Stimulated activated CD4-positive, alpha-beta T cell treated with anti-CD3 and anti-CD28 coated beads, Interleukin-4, amount 100 ng/mL, for 4 hours (primary cell): ENCODE measurements around the gene RASEF.
"Not testable (repeated sequence)": the region's sequence is repeated elsewhere in the genome, so short reads cannot be mapped to it uniquely, and the experiment has no call there.

Experiments used
- DNase-seq, 2 experiments: peaks; one replicate each; pipeline ENCODE4 v3.0.0-alpha.2; 2020

Gene RASEF

DNA sequence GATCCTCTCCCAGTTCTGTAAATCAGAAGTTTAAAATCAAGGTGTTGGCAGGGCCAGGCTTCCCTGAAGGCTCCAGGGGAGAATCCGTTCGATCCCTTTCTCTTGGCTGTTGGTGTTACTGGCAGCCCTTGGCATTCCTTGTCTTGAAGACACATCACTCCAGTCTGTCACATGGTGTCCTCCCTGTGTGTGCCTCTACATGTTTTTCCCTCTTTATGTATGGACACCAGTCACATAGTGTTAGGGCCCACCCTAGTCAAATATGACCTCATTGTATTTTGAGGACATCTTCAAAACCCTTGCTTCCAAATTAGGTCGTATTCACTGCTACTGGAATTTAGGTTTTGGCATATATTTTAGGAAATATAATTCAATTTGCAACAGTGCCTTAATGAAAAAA, 94.6 kb downstream of the RASEF start:
- DNase-seq, result no peak

DNA sequence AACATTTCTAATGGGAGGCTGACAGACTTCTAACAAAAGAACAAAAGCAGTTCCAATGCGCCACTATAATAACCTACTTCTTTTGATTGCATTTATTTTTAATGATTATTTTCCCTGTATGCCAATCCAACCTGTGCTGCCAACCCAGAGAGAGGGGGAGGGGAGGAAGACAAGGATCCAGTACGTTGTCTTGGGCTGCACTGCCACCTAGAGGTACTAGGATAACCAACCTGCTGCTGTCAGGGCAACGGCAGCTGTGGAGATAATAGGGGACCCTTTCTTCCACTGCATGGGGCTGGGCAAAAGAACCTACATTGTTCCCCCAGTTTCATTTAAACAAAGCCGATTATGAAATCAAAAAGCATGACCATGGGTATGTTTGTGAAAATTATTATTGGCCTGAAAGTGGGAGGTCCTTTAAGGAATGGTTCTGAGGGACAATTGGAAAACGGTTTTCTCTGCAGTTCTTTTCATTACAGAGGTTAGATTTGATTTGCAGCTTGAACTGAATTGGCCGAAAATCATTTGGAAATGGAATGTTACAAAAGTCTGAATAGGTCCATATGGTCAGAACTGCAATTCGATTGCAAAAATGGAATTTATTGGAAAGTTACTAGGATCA, 101.3 kb downstream of the RASEF start:
- DNase-seq, result peak; percentile 4 to 16

DNA sequence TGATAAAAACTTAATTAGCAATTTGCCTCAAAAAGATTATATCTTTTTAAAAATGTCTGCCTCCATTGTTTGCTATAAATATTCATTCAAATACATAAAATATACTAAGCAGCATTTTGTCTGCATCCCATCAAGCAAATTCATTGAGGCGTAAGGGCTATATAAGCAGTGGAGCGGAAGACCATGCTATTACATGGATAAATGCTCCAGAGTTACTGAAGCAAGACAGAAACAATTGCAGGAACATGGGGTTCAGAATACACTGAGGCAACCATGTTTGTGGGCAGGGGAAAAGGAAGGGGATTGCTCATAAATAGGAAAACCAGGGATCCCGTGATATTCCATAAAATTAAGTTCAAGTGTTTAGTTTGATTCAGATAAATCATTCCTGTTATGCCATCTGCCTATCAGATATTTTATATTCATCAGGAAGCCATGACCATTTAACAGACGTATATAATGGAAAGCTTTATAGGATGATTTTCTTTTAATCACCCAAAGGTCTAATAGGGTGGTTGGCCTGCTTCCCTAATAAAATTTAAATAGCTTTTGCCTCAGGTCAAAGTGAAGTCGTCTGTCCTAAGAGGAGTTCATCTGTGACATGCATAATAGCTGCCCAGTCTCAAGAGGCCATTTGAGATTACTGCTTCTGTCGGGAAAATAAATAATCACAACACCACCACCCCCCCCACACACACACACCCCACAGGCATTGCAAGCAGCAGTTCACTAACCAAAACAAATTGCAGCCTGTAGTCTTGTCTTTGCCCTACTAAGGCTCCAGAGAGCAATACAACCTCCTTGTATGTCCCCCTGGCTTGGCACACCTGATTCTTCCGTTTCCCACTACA, 105.2 kb downstream of the RASEF start:
- no peak for DNase-seq

DNA sequence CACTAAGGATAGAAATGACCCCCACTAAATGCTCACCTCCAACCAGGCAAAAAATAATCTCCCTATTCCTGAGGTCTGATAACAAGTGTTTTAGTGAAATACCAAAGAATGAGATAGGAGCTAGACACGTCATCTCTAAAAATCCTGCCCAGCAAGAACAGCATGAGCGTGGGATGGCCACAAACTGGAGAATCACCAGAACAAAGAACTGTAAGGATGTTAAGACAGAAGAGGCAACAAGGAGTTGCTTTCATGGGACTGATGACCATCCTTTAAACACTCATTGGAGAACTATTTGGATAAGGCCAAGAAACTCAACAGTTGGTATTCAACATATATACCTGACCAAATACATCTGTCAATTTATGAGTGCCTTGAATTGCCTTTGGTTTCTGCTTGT, 113.7 kb downstream of the RASEF start:
- no peak for DNase-seq

DNA sequence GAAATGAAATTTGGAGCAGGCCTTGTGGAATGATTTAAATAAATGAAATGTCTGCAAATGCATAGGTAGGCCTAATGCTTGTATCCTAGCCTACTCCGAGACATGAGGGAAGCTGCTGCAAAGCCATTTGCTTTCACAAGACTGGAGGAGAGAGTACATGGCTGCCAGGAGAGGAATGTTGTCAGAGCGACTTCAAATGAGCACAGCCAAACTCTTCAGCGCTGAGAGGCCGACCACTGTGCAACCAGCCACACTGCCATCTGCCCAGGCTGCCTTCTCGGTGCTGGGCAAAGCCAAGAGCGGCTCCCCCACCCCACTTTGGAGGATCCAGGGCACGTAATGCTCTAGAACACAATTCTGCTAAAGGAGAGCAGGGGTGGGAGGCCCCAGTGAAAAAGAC, 122.6 kb downstream of the RASEF start:
- no peak for DNase-seq

DNA sequence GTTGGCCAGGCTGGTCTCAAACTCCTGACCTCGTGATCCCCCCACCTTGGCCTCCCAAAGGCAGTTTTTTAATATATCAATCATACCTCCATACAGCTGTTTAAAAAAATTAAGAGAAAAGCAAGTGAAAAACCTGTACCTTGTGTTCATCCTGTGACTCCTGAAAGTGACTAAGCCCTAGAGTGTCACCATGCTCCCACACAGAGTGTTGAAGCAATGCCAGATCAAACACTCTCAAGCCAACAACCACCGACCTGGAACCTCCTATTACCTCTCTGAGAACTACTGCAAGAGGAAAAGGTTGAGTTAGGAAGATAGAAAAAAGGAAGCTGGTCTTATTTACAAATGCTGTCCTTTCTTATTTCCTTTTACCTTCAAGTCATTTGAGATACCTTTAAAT, 123.5 kb downstream of the RASEF start:
- no peak for DNase-seq

DNA sequence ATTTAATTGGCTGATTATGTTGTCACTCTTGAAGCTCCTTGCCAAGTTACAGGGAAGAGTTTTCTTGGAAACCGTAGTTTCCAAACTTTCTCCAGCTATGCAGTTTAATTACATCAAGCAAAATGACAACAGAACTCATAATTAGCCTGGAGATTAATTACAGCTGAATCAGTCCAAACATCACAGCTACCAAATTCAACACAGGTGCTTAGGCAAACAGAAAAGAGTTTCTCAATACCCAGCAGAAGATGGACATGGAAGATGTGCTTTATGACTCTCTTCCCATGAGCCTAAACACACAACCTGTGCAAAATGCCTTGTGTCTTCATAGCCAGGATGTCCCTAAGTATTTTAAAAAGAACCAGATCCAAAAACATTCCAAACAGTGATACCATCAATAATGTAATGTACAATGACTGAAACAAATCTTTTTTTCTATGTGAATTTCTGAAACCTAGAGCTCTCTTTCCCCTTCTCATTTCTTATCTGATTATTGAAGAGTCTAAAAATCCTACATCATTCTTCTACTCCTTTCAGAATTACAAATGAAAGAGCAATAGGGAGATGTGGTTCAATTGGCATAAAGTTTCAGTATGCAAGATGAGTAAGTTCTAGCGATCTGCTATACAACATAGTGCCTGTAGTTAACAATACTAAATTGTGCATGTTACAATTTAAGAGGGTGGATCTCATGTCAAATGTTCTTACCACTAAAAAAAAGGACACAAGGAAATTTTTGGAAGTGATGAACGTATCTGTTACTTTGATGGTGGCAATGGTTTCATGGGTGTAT, 124.3 kb downstream of the RASEF start:
- DNase-seq, result no peak

DNA sequence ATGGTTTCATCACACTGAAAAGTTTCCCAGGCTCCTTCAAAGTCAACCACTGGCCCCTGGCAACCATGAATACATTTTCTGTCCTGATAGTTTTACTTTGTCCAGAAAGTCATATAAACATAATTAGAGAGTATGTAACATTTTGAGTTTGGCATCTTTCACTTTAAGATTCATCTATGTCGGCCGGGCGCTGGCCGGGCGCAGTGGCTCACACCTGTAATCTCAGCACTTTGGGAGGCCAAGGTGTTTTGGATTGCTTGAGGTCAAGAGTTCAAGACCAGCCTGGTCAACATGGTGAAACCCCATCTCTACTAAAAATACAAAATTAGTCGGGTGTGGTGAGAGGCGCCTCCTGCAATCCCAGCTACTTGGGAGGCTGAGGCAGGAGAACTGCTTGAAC, 126.4 kb downstream of the RASEF start:
- not testable (repeated sequence) for DNase-seq

DNA sequence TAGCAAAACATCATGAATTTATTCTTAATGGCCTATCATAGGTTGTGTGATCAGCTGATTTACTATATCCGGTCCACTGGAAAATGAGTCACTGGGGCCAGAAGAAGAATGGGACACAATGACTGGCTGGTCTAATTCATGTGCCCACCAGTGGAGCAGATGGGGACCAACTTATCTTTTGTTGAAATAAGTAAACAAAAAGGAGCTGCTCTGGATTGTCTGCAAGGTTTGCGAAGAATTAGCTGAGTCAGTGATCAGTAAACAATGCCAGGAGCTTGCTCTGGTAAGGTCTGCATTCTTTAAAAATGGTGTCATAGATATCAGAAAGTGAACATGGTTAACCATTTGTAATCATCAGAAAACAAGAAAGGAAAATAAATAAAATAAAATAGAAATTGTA, 128.0 kb downstream of the RASEF start:
- no peak for DNase-seq

DNA sequence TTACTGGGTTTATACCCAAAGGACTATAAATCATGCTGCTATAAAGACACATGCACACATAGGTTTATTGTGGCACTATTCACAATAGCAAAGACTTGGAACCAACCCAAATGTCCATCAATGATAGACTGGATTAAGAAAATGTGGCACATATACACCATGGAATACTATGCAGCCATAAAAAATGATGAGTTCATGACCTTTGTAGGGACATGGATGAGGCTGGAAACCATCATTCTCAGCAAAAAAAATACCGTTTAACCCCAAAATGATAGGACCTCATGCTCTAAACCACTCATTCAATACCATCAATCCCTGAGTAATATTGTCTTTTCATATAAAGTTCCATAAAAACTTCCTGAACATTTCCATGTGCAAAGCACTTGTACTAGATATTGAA, 128.9 kb downstream of the RASEF start:
- not testable (repeated sequence) for DNase-seq

DNA sequence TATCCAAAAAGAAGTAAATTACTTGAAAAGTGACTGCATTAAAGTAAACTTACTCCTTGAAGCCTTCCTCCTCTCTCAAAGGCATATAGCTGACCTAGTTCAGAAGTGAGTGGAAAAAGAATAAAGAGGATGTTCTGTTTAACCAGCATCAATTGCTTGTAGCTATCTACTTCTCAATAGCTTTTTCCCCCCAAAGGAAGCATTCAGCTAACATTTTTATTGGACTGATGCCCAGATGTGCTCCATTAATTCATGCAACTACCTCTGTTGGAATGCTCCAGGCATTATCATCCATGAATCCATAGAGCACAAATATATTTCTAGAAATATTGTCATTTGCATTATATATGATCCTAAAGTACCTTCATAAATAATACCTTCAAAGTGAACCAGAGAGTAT, 132.8 kb downstream of the RASEF start:
- no peak for DNase-seq
